Measurements from ENCODE around the gene KCNJ18. TPM values are rescaled to one million over a fixed set of nuclear protein-coding genes. Genes with fewer than 3 reads are reported as not detected.
"Not testable (repeated sequence)": the region's sequence is repeated elsewhere in the genome, so short reads cannot be mapped to it uniquely, and the experiment has no call there.

KCNJ18 gene
- total RNA-seq, 1 experiment from 2014 or later = 0.51 TPM

- H3K9ac ChIP-seq (ENCODE audit: low read length); H2AFZ ChIP-seq (ENCODE audit: low read length); H3K4me3 ChIP-seq (ENCODE audit: low read length); H3K27ac ChIP-seq (ENCODE audit: low read length); ATAC-seq; H3K36me3 ChIP-seq (ENCODE audit: low read depth, low read length); H3F3A ChIP-seq (ENCODE audit: low read length, unreplicated experiment); H4K20me1 ChIP-seq (ENCODE audit: low read length); CTCF ChIA-PET; H3K4me2 ChIP-seq (ENCODE audit: low read length); H3K27me3 ChIP-seq (ENCODE audit: low read length); BruUV-seq (replicated peaks); DNase-seq; H3K4me1 ChIP-seq (ENCODE audit: insufficient read depth, low read length); H3K9me2 ChIP-seq (replicated peaks; ENCODE audit: low read length); POLR2A ChIA-PET (ENCODE audit: unreplicated experiment); H3K9me3 ChIP-seq (ENCODE audit: low read length); intact Hi-C loops (cut with micrococcal nuclease); H3K79me2 ChIP-seq (ENCODE audit: low read length): not testable (repeated sequence)
Measured at GRCh38 chr17:21714676-21715075, 22.4 kb downstream of the KCNJ18 start.

- H3K79me2 ChIP-seq (ENCODE audit: low read length); H4K20me1 ChIP-seq (ENCODE audit: low read length); CTCF ChIA-PET; H3K36me3 ChIP-seq (ENCODE audit: low read depth, low read length); H3K27me3 ChIP-seq (ENCODE audit: low read length); H3K9me2 ChIP-seq (replicated peaks; ENCODE audit: low read length); H3K4me1 ChIP-seq (ENCODE audit: insufficient read depth, low read length); DNase-seq; POLR2A ChIA-PET (ENCODE audit: unreplicated experiment); H2AFZ ChIP-seq (ENCODE audit: low read length); H3K9ac ChIP-seq (ENCODE audit: low read length); intact Hi-C loops (cut with micrococcal nuclease); H3K9me3 ChIP-seq (ENCODE audit: low read length); H3K4me3 ChIP-seq (ENCODE audit: low read length); H3K4me2 ChIP-seq (ENCODE audit: low read length); ATAC-seq; BruUV-seq (replicated peaks); H3K27ac ChIP-seq (ENCODE audit: low read length); H3F3A ChIP-seq (ENCODE audit: low read length, unreplicated experiment): not testable (repeated sequence)
Measured at GRCh38 chr17:21715877-21716276, 23.6 kb downstream of the KCNJ18 start.

GRCh38 chr17:21718971-21719370 lies 26.6 kb downstream of the KCNJ18 start:
- ATAC-seq; H3K9me2 ChIP-seq (replicated peaks; ENCODE audit: low read length); H3K36me3 ChIP-seq (ENCODE audit: low read depth, low read length); H3K79me2 ChIP-seq (ENCODE audit: low read length); H3K27me3 ChIP-seq (ENCODE audit: low read length); CTCF ChIA-PET; H4K20me1 ChIP-seq (ENCODE audit: low read length); H3F3A ChIP-seq (ENCODE audit: low read length, unreplicated experiment); DNase-seq; H2AFZ ChIP-seq (ENCODE audit: low read length); H3K27ac ChIP-seq (ENCODE audit: low read length); H3K9ac ChIP-seq (ENCODE audit: low read length); H3K9me3 ChIP-seq (ENCODE audit: low read length); BruUV-seq (replicated peaks); intact Hi-C loops (cut with micrococcal nuclease); H3K4me2 ChIP-seq (ENCODE audit: low read length); POLR2A ChIA-PET (ENCODE audit: unreplicated experiment); H3K4me3 ChIP-seq (ENCODE audit: low read length); H3K4me1 ChIP-seq (ENCODE audit: insufficient read depth, low read length): not testable (repeated sequence)

- H3K27me3 ChIP-seq (ENCODE audit: low read length); H2AFZ ChIP-seq (ENCODE audit: low read length); DNase-seq; H3K79me2 ChIP-seq (ENCODE audit: low read length); H3K27ac ChIP-seq (ENCODE audit: low read length); ATAC-seq; CTCF ChIA-PET; H3K9ac ChIP-seq (ENCODE audit: low read length); H3K4me1 ChIP-seq (ENCODE audit: insufficient read depth, low read length); H3F3A ChIP-seq (ENCODE audit: low read length, unreplicated experiment); H3K9me3 ChIP-seq (ENCODE audit: low read length); H3K9me2 ChIP-seq (replicated peaks; ENCODE audit: low read length); H3K4me3 ChIP-seq (ENCODE audit: low read length); BruUV-seq (replicated peaks); H4K20me1 ChIP-seq (ENCODE audit: low read length); intact Hi-C loops (cut with micrococcal nuclease); POLR2A ChIA-PET (ENCODE audit: unreplicated experiment); H3K4me2 ChIP-seq (ENCODE audit: low read length); H3K36me3 ChIP-seq (ENCODE audit: low read depth, low read length): not testable (repeated sequence)
Measured at GRCh38 chr17:21719511-21720226, 27.3 kb downstream of the KCNJ18 start.

GRCh38 chr17:21720566-21720965 lies 28.2 kb downstream of the KCNJ18 start:
- H3K4me3 ChIP-seq (ENCODE audit: low read length); intact Hi-C loops (cut with micrococcal nuclease); H3K36me3 ChIP-seq (ENCODE audit: low read depth, low read length); H3K4me1 ChIP-seq (ENCODE audit: insufficient read depth, low read length); H2AFZ ChIP-seq (ENCODE audit: low read length); H3K9me2 ChIP-seq (replicated peaks; ENCODE audit: low read length); H3F3A ChIP-seq (ENCODE audit: low read length, unreplicated experiment); H4K20me1 ChIP-seq (ENCODE audit: low read length); H3K4me2 ChIP-seq (ENCODE audit: low read length); DNase-seq; POLR2A ChIA-PET (ENCODE audit: unreplicated experiment); H3K9me3 ChIP-seq (ENCODE audit: low read length); H3K9ac ChIP-seq (ENCODE audit: low read length); ATAC-seq; H3K79me2 ChIP-seq (ENCODE audit: low read length); H3K27ac ChIP-seq (ENCODE audit: low read length); H3K27me3 ChIP-seq (ENCODE audit: low read length); CTCF ChIA-PET; BruUV-seq (replicated peaks): not testable (repeated sequence)

GRCh38 chr17:21722268-21722667 lies 29.9 kb downstream of the KCNJ18 start:
- H3K4me1 ChIP-seq (ENCODE audit: insufficient read depth, low read length); H3K36me3 ChIP-seq (ENCODE audit: low read depth, low read length); H3K27me3 ChIP-seq (ENCODE audit: low read length); H3K27ac ChIP-seq (ENCODE audit: low read length); CTCF ChIA-PET; H3K9me3 ChIP-seq (ENCODE audit: low read length); DNase-seq; H3K4me2 ChIP-seq (ENCODE audit: low read length); H4K20me1 ChIP-seq (ENCODE audit: low read length); H2AFZ ChIP-seq (ENCODE audit: low read length); POLR2A ChIA-PET (ENCODE audit: unreplicated experiment); H3K79me2 ChIP-seq (ENCODE audit: low read length); intact Hi-C loops (cut with micrococcal nuclease); H3K9ac ChIP-seq (ENCODE audit: low read length); H3K9me2 ChIP-seq (replicated peaks; ENCODE audit: low read length); H3F3A ChIP-seq (ENCODE audit: low read length, unreplicated experiment); H3K4me3 ChIP-seq (ENCODE audit: low read length); BruUV-seq (replicated peaks); ATAC-seq: not testable (repeated sequence)
